Measurements from ENCODE around the gene NCLN.
A peak's percentile ranks its signal among the peaks of the same experiment; 100 is the strongest.
"Not testable (repeated sequence)": the region's sequence is repeated elsewhere in the genome, so short reads cannot be mapped to it uniquely, and the experiment has no call there.

The NCLN gene

DNA sequence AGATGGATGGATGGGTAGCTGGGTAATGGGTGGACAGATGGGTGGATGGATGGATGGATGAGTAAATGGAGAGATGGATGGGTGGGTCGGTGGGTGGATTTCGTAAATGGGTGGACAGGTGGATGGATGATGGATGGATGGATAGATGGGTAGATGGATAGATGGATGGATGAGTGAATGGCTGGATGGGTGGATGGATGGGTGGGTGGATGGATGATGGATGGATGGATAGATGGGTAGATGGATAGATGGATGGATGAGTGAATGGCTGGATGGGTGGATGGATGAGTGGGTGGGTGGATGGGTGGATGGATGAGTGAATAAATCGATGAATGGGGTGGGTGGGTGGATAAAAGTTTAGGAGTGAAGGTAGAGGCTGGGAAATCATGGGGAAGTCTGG lies 31.3 kb upstream of the NCLN start:
- not testable (repeated sequence) for FAIRE-seq

DNA sequence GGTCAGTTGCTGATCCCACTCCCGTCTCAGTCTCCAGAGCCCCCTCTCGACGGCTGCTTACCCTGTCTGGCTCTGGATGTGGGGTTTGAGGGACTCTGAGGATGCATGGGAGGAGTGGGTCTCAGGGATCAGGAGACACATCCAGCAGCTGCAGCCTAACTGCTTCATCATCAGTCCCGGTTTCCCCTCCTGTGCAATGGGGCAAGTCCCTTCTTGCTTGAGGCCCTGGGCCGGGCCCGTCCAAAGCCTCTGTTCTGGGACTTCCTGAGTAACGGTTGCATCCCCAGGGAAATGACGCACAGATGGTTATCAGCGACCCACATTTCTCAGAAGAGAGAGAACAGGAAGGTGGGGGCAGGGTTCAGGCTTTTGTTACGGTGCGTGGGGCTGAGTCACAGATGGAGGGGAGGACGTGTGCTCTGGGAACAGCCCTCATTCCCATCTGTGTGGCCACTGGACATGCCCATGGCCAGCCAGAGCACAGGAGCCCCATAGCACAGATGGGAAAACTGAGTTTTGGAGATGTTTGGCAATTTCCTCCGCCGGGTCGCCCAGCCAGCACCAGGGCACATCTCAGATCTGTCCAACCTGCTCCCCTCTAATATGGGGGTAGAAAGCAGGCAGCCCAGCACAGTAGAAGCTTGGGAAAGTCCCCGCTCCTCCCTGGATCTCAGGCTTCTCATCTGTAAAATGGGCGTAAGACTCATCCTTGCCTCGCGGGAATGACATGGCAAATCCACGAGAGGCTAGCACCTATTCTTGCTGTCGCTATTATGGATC lies 30.6 kb upstream of the NCLN start:
- peak; percentile 90 for FAIRE-seq
- DNase-seq (ENCODE audit: insufficient read length, low spot score): peak; percentile 83

More for the DNA sequence above, 31.3 kb upstream of the NCLN start:
- DNase-seq (ENCODE audit: insufficient read length, low spot score): not testable (repeated sequence)

DNA sequence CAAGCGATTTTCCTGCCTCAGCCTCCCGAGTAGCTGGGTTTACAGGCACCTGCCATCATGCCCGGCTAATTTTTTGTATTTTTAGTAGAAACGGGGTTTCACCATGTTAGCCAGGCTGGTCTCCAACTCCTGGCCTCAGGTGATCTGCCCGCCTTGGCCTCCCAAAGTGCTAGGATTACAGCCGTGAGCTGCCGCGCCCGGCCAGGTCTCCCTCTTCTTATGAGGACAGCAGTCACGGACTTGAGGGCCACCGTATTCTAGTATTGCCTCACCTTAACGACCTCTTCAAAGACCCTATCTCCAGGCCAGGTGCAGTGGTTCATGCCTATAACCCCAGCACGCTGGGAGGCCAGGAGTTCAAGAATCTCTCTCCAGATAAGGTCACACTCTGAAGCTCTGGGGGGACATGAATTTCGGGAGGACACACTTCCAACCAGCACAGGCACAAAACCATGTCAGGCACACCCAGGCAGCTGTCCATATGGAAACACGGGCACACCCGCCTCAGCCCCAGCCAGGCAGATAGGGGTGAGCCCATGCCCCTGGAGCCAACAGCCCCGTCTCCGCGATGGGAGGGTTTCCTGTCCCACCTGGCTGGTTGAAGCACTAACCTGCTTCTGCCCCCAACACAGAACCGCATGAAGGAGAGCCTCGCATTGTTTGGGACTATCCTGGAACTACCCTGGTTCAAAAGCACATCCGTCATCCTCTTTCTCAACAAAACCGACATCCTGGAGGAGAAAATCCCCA lies 28.5 kb upstream of the NCLN start:
- DNase-seq (ENCODE audit: insufficient read length, low spot score): no peak
- no peak for FAIRE-seq

DNA sequence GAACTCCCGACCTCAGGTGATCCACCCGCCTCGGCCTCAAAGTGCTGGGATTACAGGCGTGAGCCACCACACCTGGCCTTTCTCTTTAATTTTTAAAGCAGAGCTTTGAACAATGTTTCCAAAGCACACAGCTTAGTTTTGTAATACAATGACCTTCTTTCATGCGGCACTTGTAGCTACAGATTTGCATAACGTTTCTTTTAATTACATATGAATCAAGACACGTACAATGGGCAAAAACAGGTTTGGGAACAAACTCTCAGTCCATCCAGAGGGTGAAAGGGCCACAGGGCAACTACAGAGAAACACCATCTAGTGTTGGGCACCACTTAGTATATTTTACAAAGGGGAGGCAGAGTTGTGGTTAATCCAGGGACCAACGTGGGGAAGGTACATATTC lies 26.2 kb upstream of the NCLN start:
- FAIRE-seq: no peak
- DNase-seq (ENCODE audit: insufficient read length, low spot score): no peak

DNA sequence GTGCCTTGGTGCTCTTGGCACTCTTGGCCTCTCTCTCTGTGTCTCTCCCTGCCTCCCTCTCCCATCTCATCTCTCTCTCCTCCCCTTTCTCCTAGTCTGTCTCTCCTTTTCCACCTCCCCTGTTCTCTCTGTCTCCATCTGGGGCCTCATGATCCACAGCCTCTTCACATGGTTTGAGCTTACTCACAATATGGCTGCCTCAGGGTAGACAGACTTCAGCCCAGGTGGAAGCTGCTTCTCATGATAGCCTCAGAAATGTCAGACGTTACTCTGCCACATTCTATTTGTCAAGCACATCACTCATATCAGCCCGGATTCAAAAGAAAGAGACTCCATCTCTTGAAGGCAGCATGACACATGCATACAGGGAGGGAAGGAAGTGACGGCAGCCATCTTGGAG lies 25.5 kb upstream of the NCLN start:
- DNase-seq (ENCODE audit: insufficient read length, low spot score): no peak
- no peak for FAIRE-seq

DNA sequence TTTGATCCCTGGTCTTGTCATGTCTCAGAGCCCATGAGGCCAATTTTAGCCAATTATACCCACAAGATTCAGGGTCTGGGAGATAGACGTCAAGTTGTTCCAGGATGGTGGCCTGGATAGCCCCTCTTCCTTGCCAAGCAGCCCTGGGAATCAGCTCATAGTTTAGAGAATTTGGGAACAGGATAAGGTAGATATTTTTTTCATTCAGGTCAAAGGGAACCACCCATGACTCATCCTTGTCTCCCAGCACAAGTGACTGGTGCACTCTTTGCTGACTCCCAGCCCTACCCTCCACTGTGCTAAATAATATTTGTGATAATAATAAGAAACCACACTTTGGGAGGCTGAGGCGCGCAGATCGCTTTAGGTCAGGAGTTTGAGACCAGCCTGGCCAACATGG lies 24.3 kb upstream of the NCLN start:
- DNase-seq (ENCODE audit: insufficient read length, low spot score) (no peak), FAIRE-seq (no peak)

DNA sequence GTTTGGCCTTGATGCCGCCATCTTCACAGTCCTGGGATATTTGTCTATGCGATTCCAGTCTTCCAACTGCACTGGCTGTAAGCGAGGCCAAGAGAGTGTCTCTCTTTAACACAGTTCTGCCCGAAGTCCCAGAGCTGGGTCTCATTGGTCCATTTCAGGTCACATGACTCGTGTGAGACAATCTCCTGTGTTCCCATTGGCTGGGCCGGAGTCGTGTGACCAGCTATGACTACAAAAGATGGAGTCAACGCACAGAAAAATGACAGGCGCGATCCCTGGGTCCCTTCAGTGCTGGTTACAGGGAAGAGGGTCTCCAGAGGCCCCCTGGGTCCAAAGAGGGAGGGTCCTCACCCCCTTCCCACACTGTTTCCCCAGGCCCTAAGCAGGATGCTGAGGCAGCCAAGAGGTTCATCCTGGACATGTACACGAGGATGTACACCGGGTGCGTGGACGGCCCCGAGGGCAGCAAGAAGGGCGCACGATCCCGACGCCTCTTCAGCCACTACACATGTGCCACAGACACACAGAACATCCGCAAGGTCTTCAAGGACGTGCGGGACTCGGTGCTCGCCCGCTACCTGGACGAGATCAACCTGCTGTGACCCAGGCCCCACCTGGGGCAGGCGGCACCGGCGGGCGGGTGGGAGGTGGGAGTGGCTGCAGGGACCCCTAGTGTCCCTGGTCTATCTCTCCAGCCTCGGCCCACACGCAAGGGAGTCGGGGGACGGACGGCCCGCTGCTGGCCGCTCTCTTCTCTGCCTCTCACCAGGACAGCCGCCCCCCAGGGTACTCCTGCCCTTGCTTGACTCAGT lies 23.1 kb upstream of the NCLN start:
- DNase-seq (ENCODE audit: insufficient read length, low spot score) (no peak), FAIRE-seq (no peak)

DNA sequence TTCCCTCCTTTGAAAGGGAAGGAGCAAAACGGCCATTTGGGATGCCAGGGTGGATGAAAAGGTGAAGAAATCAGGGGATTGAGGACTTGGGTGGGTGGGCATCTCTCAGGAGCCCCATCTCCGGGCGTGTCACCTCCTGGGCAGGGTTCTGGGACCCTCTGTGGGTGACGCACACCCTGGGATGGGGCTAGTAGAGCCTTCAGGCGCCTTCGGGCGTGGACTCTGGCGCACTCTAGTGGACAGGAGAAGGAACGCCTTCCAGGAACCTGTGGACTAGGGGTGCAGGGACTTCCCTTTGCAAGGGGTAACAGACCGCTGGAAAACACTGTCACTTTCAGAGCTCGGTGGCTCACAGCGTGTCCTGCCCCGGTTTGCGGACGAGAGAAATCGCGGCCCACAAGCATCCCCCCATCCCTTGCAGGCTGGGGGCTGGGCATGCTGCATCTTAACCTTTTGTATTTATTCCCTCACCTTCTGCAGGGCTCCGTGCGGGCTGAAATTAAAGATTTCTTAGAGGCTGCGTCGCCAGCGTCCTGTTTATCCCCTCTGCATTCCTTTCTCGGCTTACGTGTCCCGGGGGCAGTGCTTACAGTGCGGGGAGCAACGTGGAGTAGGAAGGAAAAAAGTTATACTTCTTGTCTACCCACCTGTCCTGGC lies 22.4 kb upstream of the NCLN start:
- DNase-seq (ENCODE audit: insufficient read length, low spot score) (peak; percentile 91), FAIRE-seq (peak; percentile 63)

DNA sequence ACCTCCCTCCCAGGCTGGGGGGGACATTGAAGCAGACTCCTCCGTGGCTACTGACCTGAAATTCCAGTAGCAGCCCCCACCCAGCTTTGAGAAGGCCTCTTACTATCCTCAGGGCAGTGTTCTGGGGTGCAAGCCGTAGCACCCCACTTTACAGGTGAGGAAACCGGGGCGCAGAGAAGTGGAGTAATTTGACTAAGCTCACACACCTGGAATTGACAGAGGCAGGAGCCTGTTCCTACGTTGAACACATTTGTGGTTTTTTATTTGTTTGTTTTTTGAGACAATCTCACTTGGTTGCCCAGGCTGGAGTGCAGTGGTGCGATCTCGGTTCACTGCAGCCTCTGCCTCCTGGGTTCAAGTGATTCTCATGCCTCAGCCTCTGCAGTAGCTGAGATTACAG lies 21.8 kb upstream of the NCLN start:
- DNase-seq (ENCODE audit: insufficient read length, low spot score) (no peak), FAIRE-seq (no peak)

DNA sequence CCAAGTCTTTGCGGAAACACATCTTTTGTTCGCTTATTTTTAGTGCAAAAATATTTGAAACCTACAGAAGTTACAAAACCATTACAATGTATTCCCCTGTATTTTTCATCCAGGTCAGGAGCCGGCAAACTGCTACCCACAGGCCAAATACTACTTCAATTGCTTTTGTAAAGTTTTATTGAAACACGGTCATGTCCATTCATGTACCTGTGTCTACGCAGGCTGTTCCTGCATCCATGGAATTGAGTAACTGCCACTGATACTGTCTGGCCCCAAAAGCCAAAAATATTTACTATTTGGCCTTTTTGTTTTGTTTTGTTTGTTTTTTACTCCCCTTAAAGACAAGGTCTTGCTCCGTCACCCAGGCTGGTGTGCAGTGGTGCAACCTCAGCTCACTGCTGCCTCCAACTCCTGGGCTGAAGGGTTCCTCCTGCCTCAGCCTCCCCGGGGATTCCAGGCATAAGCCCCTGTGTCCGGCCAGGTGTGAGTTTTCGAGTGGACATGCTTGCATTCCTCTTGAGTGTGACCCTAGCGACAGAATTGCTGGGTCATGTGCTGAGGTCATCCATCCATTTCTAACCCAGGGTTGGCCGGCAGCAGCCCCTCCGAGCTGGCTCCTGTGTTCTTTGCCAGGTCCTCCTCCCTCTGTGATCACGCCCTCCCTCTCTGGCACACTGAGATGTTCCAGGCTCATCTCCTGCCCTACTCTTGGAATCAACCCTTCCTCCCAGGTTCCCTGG lies 18.0 kb upstream of the NCLN start:
- DNase-seq (ENCODE audit: insufficient read length, low spot score) (no peak), FAIRE-seq (no peak)

DNA sequence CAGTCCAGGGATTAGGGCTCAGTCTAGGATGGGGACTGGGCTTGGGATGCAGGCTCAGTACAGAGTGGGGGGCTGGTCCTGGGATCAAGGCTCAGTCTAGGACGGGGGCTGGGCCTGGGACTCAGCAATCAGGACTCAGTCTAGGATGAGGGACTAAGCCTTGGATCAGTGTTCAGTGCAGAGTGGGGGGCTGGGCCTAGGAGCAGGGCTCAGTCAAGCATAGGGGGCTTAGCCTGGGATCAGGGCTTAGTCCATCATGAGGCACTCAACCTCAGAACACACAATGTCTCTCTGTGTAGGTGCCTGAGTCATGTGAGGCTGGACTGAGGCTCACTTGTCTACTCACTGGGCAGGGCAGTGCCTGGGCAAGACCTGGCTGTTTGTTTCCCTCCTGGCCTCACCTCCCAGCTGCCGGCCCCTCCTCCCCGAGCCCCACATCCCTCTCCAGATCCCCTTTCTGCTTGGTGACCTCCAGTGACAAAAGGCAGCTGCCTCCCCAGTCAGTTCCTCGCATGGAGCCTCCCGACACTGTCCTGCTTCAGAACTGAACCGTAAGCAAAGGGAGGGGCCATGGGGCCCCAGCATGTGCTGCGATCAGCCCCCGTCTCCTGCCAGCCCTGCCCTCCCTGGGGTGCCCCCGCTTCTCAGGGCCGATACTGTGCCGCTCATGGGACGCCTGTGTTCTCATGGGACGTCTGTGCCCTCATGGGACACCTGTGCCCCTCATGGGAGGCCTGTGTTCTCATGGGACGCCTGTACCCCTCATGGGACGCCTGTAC lies 13.6 kb upstream of the NCLN start:
- FAIRE-seq (no peak), DNase-seq (ENCODE audit: insufficient read length, low spot score) (no peak)

DNA sequence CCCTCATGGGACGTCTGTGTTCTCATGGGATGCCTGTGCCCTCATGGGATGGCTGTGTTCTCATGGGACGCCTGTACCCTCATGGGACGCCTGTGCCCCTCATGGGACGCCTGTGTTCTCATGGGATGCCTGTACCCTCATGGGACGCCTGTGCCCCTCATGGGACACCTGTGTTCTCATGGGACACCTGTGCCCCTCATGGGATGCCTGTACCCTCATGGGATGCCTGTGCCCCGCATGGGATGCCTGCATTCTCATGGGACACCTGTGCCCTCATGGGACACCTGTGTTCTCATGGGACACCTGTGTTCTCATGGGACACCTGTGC lies 13.1 kb upstream of the NCLN start:
- not testable (repeated sequence) for FAIRE-seq; DNase-seq (ENCODE audit: insufficient read length, low spot score)

DNA sequence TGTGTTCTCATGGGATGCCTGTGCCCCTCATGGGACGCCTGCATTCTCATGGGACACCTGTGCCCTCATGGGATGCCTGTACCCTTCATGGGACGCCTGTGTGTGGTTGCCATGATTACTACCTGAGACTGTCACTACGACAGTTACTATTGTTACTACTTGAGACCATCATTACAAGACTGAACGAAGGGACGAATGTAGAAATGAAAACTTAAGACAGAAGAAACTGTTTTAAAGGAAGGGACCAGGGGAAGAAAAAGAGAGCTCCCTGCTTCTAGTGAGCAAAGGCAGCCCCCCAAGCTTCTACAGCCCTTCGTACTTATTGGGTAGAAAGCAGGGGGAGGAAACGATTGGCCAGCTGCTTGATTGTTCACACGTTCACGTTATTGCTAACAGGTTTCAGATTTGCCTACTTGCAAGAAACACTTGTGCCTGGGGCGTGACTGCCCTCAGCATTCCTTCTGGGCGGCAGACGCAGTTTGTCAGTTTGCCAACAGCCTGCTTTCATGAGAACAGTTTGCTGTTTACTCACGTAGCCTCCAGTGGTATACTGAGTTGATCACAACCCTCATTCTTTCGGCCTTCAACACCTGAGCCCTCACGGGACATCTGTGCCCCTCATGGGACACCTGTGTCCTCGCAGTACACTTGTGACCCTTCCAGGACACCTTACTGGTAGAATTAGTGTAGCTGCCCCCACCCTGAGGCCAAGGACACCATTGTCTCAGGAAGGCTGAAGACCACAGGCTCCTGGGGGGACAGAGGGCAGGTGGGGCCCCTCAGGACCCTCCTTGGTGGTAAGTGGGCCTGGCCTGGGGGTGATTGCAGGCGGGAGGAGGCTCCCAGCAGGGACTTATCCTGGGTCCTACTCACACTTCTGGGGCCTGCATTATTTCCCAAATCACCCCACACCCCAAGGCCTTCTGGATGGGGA lies 9.7 kb upstream of the NCLN start:
- FAIRE-seq: peak; percentile 60
- DNase-seq (ENCODE audit: insufficient read length, low spot score): no peak

DNA sequence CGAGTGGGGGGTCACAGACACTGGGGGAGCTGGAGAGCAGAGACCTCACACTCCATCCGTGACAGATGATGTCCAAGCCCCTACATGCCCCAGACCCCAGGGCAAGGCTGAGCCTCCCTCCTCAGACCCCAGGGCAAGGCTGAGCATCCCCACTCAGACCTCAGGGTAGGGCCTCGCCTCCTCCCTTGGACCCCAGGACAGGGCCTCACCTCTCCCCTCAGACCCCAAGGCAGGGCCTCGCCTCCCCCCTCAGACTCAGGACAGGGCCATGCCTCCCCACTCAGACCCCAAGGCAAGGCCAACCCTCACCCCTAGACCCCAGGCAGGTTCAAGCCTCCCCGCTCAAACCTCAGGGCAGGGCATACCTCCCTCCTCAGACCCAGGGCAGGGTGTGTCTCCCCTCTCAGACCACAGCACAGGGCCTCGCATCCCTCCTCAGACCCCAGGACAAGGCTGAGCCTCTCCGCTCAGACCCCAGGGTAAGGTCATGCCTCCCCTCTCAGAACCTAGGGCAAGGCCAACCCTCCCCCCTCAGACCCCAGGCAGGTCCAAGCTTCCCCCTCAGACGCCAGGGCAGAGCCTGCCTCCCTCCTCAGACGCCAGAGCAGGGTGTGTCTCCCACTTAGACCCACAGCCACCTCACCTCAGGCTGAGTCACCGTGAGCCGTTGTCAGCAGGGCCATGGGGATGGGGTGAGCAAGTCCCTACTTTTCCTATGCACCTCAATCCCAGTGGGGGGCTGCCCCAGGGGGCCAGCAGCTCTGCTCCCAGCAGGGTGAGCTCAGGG lies 8.8 kb upstream of the NCLN start:
- FAIRE-seq: peak; percentile 53

DNA sequence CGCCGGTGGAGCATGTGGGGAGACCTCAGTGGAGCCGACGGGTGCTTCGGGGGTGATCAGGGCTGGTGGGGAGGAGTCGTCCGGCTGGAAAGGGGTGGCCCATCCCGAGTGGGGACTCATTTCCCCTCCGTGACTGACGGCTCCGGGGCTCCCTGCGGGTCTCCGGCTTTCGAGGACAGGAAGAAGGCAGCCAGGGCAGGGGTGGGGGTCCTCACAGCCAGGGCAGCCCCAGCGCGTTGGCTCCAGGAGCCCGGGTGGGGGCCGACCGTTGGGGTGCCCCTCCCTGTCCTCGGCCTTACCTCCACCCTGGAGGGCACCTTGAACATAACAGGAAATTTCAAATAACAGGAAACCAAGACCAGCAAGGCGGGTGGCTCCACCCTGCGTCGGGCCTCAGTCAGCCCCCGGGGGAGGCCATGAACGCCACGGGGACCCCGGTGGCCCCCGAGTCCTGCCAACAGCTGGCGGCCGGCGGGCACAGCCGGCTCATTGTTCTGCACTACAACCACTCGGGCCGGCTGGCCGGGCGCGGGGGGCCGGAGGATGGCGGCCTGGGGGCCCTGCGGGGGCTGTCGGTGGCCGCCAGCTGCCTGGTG lies 7.3 kb upstream of the NCLN start, which contains the start of gene S1PR4:
Gene S1PR4 (plus strand): TSS at position 393 of the 596 bp plus-strand sequence. CDS start 24 bp downstream, at position 417.
- DNase-seq (ENCODE audit: insufficient read length, low spot score) (peak; percentile 84), FAIRE-seq (peak; percentile 89)

More for the DNA sequence above, 8.8 kb upstream of the NCLN start:
- no peak for DNase-seq (ENCODE audit: insufficient read length, low spot score)

DNA sequence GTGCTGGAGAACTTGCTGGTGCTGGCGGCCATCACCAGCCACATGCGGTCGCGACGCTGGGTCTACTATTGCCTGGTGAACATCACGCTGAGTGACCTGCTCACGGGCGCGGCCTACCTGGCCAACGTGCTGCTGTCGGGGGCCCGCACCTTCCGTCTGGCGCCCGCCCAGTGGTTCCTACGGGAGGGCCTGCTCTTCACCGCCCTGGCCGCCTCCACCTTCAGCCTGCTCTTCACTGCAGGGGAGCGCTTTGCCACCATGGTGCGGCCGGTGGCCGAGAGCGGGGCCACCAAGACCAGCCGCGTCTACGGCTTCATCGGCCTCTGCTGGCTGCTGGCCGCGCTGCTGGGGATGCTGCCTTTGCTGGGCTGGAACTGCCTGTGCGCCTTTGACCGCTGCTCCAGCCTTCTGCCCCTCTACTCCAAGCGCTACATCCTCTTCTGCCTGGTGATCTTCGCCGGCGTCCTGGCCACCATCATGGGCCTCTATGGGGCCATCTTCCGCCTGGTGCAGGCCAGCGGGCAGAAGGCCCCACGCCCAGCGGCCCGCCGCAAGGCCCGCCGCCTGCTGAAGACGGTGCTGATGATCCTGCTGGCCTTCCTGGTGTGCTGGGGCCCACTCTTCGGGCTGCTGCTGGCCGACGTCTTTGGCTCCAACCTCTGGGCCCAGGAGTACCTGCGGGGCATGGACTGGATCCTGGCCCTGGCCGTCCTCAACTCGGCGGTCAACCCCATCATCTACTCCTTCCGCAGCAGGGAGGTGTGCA lies 6.6 kb upstream of the NCLN start:
- FAIRE-seq (peak; percentile 11), DNase-seq (ENCODE audit: insufficient read length, low spot score) (no peak)

Measured in GM19239 (cell line).